HepG2 (cell line): Measurements from ENCODE around the gene MBNL3.

ENCODE experiments used
- CENPX ChIP-seq: sonication (generic); formaldehyde crosslinking; IDR thresholded peaks from 2 replicates; pipeline ENCODE4 v1.9.0; 2021; ENCODE audit warnings: mild to moderate bottlenecking, missing genetic modification reagents, moderate library complexity
- ELF4 ChIP-seq: sonication (generic); formaldehyde crosslinking; IDR thresholded peaks from 2 replicates; pipeline ENCODE4 v1.5.0; 2020; ENCODE audit warnings: missing genetic modification reagents, mild to moderate bottlenecking, moderate library complexity, borderline replicate concordance
- FOXM1 ChIP-seq: sonication (generic); formaldehyde crosslinking; IDR thresholded peaks from 2 replicates; pipeline ENCODE4 v1.5.0; 2020; ENCODE audit warnings: missing genetic modification reagents
- MAFK ChIP-seq, 2 experiments: IDR thresholded peaks in 1 of 2; conservative IDR thresholded peaks in 1 of 2; 2 replicates each; pipeline ENCODE4 v1.6.1; 2011; ENCODE audit warnings: improper control_type of control experiment in 2 of 2, low read length in 2 of 2
- NFE2L2 ChIP-seq: fragments of 150-350 bp; IDR thresholded peaks from 2 replicates; pipeline ENCODE4 v1.6.1; 2014; ENCODE audit warnings: low read length
- POLR2A ChIP-seq, 2 experiments: IDR thresholded peaks; 2 replicates each; pipeline ENCODE4 v1.6.1; 2011; ENCODE audit warnings: low read depth in 2 of 2, low read length in 2 of 2, mild to moderate bottlenecking in 1 of 2, moderate library complexity in 1 of 2; ENCODE audit not compliant: insufficient read depth in 1 of 2
- RELA ChIP-seq: sonication (generic); formaldehyde crosslinking; IDR thresholded peaks from 2 replicates; pipeline ENCODE4 v1.4.0; 2020; ENCODE audit warnings: missing genetic modification reagents
- ZNF20 ChIP-seq: sonication (generic); formaldehyde crosslinking; IDR thresholded peaks from 2 replicates; pipeline ENCODE4 v1.4.0; 2020; ENCODE audit warnings: mild to moderate bottlenecking, moderate library complexity, missing genetic modification reagents
- TF ChIP-seq, protein P1 (sequence below): sonication (generic); formaldehyde crosslinking; IDR thresholded peaks from 2 replicates; pipeline ENCODE4 v1.8.0; 2022; ENCODE audit warnings: mild to moderate bottlenecking, missing genetic modification reagents, borderline replicate concordance
- TF ChIP-seq, protein P2 (sequence below): sonication (generic); formaldehyde crosslinking; IDR thresholded peaks from 2 replicates; pipeline ENCODE4 v1.5.0; 2020; ENCODE audit warnings: mild to moderate bottlenecking, missing genetic modification reagents, moderate library complexity
- TF ChIP-seq, protein P3 (sequence below): sonication (generic); formaldehyde crosslinking; conservative IDR thresholded peaks from 2 replicates; pipeline ENCODE4 v1.4.0; 2020; ENCODE audit warnings: missing genetic modification reagents

DNA sequence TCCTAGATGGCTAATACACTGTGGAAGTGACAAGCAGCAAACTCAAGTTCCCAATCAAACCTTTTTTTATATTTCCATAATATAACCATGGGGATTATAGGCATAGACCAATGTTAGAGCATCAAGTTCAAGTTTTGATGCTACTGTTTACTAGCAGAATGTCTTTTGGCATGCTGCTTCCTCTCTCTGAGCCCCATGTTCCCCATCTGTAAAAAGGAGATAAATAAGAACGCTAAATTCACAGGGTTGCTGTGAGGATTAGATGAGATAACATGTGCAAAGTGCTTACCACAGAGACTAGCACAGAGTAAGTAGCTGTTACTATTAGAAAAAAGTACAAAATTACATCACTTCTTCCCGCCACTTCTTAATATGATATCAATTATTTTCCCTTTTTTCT is 18.0 kb downstream of the MBNL3 start:
- TF ChIP-seq, protein P1, sequence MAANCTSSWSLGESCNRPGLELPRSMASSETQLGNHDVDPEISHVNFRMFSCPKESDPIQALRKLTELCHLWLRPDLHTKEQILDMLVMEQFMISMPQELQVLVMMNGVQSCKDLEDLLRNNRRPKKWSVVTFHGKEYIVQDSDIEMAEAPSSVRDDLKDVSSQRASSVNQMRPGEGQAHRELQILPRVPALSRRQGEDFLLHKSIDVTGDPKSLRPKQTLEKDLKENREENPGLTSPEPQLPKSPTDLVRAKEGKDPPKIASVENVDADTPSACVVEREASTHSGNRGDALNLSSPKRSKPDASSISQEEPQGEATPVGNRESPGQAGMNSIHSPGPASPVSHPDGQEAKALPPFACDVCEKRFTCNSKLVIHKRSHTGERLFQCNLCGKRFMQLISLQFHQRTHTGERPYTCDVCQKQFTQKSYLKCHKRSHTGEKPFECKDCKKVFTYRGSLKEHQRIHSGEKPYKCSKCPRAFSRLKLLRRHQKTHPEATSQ (CRISPR knock-in tag) = no peak
- TF ChIP-seq, protein P2, sequence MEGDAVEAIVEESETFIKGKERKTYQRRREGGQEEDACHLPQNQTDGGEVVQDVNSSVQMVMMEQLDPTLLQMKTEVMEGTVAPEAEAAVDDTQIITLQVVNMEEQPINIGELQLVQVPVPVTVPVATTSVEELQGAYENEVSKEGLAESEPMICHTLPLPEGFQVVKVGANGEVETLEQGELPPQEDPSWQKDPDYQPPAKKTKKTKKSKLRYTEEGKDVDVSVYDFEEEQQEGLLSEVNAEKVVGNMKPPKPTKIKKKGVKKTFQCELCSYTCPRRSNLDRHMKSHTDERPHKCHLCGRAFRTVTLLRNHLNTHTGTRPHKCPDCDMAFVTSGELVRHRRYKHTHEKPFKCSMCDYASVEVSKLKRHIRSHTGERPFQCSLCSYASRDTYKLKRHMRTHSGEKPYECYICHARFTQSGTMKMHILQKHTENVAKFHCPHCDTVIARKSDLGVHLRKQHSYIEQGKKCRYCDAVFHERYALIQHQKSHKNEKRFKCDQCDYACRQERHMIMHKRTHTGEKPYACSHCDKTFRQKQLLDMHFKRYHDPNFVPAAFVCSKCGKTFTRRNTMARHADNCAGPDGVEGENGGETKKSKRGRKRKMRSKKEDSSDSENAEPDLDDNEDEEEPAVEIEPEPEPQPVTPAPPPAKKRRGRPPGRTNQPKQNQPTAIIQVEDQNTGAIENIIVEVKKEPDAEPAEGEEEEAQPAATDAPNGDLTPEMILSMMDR (CRISPR knock-in tag) = no peak
- TF ChIP-seq ELF4 (CRISPR knock-in tag) = no peak
- no peak for TF ChIP-seq MAFK (conservative IDR thresholded peaks at IDR 0.05 in 1 of 2, IDR thresholded peaks at IDR 0.05 in 1 of 2; ENCODE audit: low read length in 2 of 2)
- TF ChIP-seq, protein P3, sequence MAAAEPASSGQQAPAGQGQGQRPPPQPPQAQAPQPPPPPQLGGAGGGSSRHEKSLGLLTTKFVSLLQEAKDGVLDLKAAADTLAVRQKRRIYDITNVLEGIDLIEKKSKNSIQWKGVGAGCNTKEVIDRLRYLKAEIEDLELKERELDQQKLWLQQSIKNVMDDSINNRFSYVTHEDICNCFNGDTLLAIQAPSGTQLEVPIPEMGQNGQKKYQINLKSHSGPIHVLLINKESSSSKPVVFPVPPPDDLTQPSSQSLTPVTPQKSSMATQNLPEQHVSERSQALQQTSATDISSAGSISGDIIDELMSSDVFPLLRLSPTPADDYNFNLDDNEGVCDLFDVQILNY (CRISPR knock-in tag) = no peak
- TF ChIP-seq ZNF20 (CRISPR knock-in tag) = no peak
- no peak for TF ChIP-seq RELA
- no peak for TF ChIP-seq CENPX (CRISPR knock-in tag)
- no peak for TF ChIP-seq NFE2L2
- TF ChIP-seq POLR2A (IDR thresholded peaks at IDR 0.05; ENCODE audit: insufficient read depth in 1 of 2, low read depth in 2 of 2, low read length in 2 of 2) = no peak
- TF ChIP-seq FOXM1 (CRISPR knock-in tag) = no peak
